HG03045 (cell line): ENCODE results near the gene PITPNM3.
"Not testable (repeated sequence)": the region's sequence is repeated elsewhere in the genome, so short reads cannot be mapped to it uniquely, and the experiment has no call there.

Source experiments
- ATAC-seq: cut with Tn5 transposase; IDR thresholded peaks from one replicate; pipeline ENCODE4 v1.9.1; 2021; ENCODE audit warnings: mild to moderate bottlenecking, moderate library complexity; ENCODE audit not compliant: unreplicated experiment

Gene PITPNM3

GRCh38 chr17:6575596-6575988 is 19.2 kb upstream of the PITPNM3 start:
- no peak for ATAC-seq

GRCh38 chr17:6574687-6575595 is 18.6 kb upstream of the PITPNM3 start:
- no peak for ATAC-seq

- ATAC-seq: no peak
These were observed 17.8 kb upstream of the PITPNM3 start for GRCh38 chr17:6573982-6574686.

DNA sequence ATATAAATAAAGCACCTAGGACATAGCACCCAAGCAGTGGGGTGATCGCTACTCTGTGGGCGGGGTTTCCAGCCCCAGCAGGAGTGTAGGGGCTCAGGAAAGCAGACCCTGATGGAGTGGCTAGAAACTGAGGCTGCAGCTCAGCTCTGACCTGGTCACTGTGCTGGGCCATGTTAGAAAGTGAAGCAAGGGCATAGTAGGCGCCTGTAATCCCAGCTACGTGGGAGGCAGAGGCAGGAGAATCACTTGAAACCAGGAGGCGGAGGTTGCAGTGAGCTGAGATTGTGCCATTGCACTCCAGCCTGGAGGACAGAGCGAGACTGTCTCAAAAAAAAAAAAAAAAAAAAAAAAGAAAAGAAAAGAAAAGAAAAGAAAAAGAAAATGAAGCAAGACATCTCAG is 17.1 kb upstream of the PITPNM3 start:
- not testable (repeated sequence) for ATAC-seq

GRCh38 chr17:6572972-6573370 is 16.6 kb upstream of the PITPNM3 start:
- ATAC-seq: no peak

- no peak for ATAC-seq
These were observed 15.1 kb upstream of the PITPNM3 start for GRCh38 chr17:6571452-6571781.

- no peak for ATAC-seq
These were observed 14.5 kb upstream of the PITPNM3 start for GRCh38 chr17:6570731-6571451.

DNA sequence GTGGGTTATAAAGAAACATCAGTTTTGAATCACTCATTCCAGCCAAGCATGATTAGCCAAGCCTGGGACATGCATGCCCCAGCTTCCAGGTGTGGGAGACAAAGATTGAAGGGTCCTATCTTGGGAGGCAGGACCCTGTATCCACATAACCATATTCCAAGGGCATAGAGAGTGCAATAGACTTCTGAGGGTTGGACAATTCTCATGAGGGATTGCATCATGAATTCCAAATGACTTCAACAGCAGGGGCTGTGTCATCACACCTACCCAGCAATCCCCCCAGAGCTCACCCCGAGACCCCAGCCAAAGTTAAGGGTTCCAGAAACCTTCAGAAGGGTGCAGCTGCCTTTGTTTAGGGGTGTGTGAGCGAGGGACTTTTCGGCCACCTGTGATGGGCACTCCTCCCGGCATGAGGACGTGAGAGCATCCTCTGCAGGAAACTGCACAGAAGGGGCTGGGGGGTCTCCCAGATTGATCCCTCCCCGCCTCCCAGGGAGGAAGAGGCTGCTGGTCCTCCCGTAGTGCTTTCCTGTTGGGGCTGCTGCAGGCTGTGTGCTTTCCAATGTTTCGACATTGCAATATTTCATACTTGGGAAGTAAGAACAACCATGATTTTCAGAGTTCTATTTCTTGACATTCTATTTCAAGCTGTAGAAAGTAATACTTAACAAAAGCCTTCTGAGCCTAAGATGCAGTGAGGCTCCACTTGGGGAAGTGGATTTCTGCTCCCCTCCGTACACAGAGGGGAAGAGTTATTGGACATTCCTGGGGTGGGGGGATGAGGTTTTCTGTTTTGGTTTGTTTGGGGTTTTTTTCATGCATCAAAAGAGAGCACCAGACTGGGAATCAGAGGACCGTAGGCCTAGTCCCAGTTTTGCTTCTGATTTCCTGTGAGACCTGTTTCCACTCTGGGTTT is 13.3 kb upstream of the PITPNM3 start:
- no peak for ATAC-seq

DNA sequence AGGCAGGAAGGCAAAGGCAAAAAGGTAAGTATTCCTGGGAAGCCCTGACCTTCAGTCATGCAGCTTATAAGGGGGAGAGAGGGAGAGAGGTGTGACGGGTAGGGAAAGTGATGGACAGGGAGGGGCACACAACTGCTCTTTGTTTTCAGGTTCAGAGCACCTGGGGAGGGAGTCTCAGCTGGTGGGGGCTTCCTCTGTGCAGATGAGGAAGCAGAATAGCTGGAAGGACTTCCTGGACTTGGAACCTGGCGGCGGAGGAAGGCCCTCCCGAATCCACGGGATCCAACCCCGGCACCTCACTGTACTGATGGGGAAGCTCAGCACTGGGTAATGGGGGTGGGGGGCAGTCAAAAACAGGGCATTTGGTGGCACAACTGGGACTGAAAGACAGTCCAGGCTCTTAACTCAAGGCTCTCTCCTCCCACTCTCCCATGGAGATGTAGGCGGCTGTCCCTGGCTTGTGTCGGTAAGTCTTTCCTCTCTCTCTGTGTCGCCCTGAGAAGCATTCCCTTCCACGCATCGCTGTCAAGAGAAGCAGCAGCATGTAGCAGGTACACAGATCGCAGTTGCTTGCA is 11.9 kb upstream of the PITPNM3 start:
- ATAC-seq: no peak

GRCh38 chr17:6567528-6568183 is 11.3 kb upstream of the PITPNM3 start:
- no peak for ATAC-seq

GRCh38 chr17:6561446-6561845 is 5.1 kb upstream of the PITPNM3 start:
- ATAC-seq: no peak

DNA sequence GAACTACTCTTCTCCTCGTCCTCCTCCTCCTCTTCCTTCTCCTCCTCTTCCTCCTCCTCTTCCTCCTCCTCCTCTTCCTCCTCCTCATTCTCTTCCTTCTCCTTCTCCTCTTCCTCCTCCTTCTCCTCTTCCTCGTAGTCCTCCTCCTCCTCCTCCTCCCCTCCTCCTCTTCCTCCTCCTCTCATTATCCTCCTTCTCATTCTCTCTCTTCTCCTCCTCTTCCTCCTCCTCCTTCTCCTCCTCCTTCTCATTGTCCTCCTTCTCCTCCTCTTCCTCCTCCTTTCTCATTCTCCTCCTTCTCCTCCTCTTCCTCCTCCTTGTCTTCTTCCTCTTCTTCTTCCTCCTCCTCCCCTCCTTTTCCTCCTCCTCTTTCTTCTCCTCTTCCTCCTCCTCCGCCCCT is 4.1 kb upstream of the PITPNM3 start:
- ATAC-seq: no peak

- no peak for ATAC-seq
These were observed 3.4 kb upstream of the PITPNM3 start for GRCh38 chr17:6559753-6560215.

GRCh38 chr17:6558932-6559752 is 2.8 kb upstream of the PITPNM3 start:
- no peak for ATAC-seq

- no peak for ATAC-seq
These were observed 1.9 kb upstream of the PITPNM3 start for GRCh38 chr17:6558276-6558675.

- ATAC-seq: no peak
These were observed 684 bp upstream of the PITPNM3 start for GRCh38 chr17:6557040-6557438.

DNA sequence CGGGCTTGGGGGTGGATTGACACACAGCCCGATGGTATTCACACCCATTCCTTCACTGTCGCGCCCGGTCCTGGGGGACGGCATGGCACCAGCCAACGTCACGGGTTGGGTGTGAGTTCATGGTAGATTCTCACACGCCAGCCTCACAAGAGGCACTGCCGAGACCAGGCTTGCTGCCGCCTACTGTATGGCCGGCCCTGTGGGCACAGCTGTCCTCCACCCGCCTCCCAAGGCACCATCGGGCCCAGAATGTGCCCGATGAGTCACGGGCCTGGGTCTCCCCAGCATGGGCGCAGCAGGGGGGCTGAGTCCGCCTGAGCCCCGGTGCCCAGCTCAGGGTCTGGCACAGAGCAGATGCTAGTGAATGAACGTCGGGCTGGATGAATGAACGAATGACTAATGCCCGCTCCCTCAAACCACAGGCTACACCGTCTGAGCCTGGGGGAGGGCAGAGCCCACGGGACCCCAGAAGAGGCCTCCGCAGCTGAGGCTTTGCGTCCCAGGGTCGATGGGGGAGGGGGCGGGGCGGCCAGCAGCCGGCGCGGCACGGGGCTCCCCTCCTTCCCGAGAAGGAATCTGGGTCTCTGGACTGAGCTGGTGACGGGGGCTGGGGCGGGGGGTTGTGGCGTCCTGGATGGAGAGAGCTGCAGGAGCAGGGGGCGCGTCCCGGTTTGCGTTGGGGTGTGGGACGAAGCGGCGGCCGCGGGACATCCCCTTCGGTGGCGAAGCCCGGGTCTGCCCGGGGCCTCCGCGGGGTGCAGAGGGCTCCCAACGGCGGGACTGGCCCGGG is 829 bp downstream of the PITPNM3 start:
- no peak for ATAC-seq

DNA sequence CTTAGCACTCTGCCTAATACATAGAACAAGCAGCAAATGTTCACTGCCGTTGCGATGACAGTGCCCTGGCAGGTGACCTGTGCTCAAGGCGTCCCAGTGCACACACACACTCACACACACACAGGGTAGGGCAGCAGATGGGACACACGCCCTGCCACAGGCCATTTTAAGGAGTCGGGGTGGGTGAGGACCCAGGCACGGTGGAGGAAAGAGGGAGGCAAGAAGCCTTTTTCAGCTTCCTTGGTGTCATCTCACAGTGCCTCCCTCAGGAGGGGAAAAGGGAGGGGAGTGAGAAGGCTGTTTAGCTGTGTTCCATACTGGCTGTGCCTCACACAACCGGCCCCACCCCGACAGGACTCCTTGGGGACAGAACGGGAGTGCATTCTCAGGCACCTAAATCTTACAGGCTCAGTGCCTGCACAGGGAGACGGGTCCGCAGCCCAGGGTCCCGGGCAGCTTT is 1.5 kb downstream of the PITPNM3 start:
- no peak for ATAC-seq
